Measurements from ENCODE around the gene OSBP2.

DNA sequence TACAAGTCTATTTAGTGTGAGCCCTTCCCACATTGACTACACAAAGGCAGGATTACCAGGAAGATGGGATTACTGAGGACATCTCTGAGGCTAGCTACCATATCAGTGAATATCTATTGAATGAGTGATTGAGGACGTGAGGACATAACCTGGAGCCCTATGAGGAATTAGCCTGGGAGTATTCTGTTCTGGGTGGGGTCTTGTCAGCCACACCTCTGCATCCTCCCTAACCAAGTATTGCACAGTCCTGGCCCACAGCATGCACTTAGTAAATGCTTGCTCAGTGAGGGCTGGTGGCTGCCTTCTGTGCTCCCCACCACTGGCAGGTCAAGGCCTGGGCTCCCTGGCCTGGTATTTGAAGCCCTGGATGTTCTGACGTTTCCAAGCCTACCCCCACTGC, 41.8 kb upstream of the OSBP2 start:
- TF ChIP-seq GATA2 (IDR thresholded peaks at IDR 0.05; ENCODE audit: low read depth, low read length) (no peak), GATA3 (IDR thresholded peaks at IDR 0.05; ENCODE audit: low read depth, low read length) (no peak)
